ENCODE data around the gene SGCE. TPM values are rescaled to one million over a fixed set of nuclear protein-coding genes. Genes with fewer than 3 reads are reported as not detected.
"Not testable (repeated sequence)": the region's sequence is repeated elsewhere in the genome, so short reads cannot be mapped to it uniquely, and the experiment has no call there.

Gene SGCE, protein sequence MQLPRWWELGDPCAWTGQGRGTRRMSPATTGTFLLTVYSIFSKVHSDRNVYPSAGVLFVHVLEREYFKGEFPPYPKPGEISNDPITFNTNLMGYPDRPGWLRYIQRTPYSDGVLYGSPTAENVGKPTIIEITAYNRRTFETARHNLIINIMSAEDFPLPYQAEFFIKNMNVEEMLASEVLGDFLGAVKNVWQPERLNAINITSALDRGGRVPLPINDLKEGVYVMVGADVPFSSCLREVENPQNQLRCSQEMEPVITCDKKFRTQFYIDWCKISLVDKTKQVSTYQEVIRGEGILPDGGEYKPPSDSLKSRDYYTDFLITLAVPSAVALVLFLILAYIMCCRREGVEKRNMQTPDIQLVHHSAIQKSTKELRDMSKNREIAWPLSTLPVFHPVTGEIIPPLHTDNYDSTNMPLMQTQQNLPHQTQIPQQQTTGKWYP
- total RNA-seq = 64.5 and 77.6 TPM in 2 replicates
- 98.4 and 114 TPM in 2 replicates for polyA plus RNA-seq

GRCh38 chr7:94655848-94656657 is at the start of gene SGCE:
TSS of gene SGCE (minus strand) at chr7:94656133. CDS start at chr7:94656098, 35 bp downstream.
- H3K9me2 ChIP-seq (replicated peaks; ENCODE audit: insufficient read depth) = no peaks in the 10 kb centered on the region
- H2AFZ ChIP-seq = peak within 1 kb of the TSS; percentile 98
- peak within 1 kb of the TSS; percentile 73 for H3K27ac ChIP-seq
- no peaks in the 10 kb centered on the region for H4K20me1 ChIP-seq (ENCODE audit: insufficient read depth, poor library complexity, severe bottlenecking)
- H3K4me2 ChIP-seq = peak within 1 kb of the TSS; percentile 89
- TF ChIP-seq, protein P1, sequence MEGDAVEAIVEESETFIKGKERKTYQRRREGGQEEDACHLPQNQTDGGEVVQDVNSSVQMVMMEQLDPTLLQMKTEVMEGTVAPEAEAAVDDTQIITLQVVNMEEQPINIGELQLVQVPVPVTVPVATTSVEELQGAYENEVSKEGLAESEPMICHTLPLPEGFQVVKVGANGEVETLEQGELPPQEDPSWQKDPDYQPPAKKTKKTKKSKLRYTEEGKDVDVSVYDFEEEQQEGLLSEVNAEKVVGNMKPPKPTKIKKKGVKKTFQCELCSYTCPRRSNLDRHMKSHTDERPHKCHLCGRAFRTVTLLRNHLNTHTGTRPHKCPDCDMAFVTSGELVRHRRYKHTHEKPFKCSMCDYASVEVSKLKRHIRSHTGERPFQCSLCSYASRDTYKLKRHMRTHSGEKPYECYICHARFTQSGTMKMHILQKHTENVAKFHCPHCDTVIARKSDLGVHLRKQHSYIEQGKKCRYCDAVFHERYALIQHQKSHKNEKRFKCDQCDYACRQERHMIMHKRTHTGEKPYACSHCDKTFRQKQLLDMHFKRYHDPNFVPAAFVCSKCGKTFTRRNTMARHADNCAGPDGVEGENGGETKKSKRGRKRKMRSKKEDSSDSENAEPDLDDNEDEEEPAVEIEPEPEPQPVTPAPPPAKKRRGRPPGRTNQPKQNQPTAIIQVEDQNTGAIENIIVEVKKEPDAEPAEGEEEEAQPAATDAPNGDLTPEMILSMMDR (IDR thresholded peaks at IDR 0.05; ENCODE audit: poor library complexity) = peak; percentile 70
- no peak for TF ChIP-seq EZH2phosphoT487 (IDR thresholded peaks at IDR 0.05; ENCODE audit: low read depth, severe bottlenecking, unreplicated experiment)
- H3K4me1 ChIP-seq (ENCODE audit: insufficient read depth) = peaks cover 22% of the 10 kb centered on the region
- peaks cover 63% of the 10 kb centered on the region for H3K79me2 ChIP-seq
- H3K27me3 ChIP-seq = no peaks in the 10 kb centered on the region
- H3K36me3 ChIP-seq (replicated peaks; ENCODE audit: insufficient read depth, low read depth) = no peaks in the 10 kb centered on the region
- peak; percentile 90 for DNase-seq (ENCODE audit: low spot score)
- no peaks in the 10 kb centered on the region for H3K9me3 ChIP-seq (ENCODE audit: low read depth)
- H3K4me3 ChIP-seq = peak within 1 kb of the TSS; percentile 96
- 32% methylated on average over 37 of the region's 63 CpGs for WGBS (ENCODE audit: low lambda C conversion rate, missing lambda C conversion rate)

GRCh38 chr7:94705155-94706021 is 49.5 kb upstream of the SGCE start:
- H4K20me1 ChIP-seq (ENCODE audit: insufficient read depth, poor library complexity, severe bottlenecking); H3K4me2 ChIP-seq; DNase-seq (ENCODE audit: low spot score); H3K79me2 ChIP-seq; H2AFZ ChIP-seq; H3K27me3 ChIP-seq; H3K9me2 ChIP-seq (replicated peaks; ENCODE audit: insufficient read depth); H3K9me3 ChIP-seq (ENCODE audit: low read depth); H3K36me3 ChIP-seq (replicated peaks; ENCODE audit: insufficient read depth, low read depth); H3K4me3 ChIP-seq; H3K27ac ChIP-seq: not testable (repeated sequence)
- peaks cover 16% of the 10 kb centered on the region for H3K4me1 ChIP-seq (ENCODE audit: insufficient read depth)
- over 99% methylated on average over 29 of the region's 39 CpGs for WGBS (ENCODE audit: low lambda C conversion rate, missing lambda C conversion rate)

- Histone ChIP-seq H3K4me2 (no peak overlapping the region), H3K4me1 (ENCODE audit: insufficient read depth) (peaks cover 24% of the 10 kb centered on the region), H2AFZ (no peak overlapping the region), H3K79me2 (no peaks in the 10 kb centered on the region), H3K27ac (peak overlapping the region; percentile 70), H3K9me3 (ENCODE audit: low read depth) (no peaks in the 10 kb centered on the region), H3K27me3 (no peaks in the 10 kb centered on the region), H4K20me1 (ENCODE audit: insufficient read depth, poor library complexity, severe bottlenecking) (no peaks in the 10 kb centered on the region), H3K9me2 (replicated peaks; ENCODE audit: insufficient read depth) (no peaks in the 10 kb centered on the region), H3K36me3 (replicated peaks; ENCODE audit: insufficient read depth, low read depth) (no peaks in the 10 kb centered on the region), H3K4me3 (no peak overlapping the region)
- DNase-seq (ENCODE audit: low spot score) = peak; percentile 17
- 74% methylated on average over 1 of the region's 1 CpG for WGBS (ENCODE audit: low lambda C conversion rate, missing lambda C conversion rate)
- TF ChIP-seq, protein P1 (IDR thresholded peaks at IDR 0.05; ENCODE audit: poor library complexity) = no peak
- TF ChIP-seq EZH2phosphoT487 (IDR thresholded peaks at IDR 0.05; ENCODE audit: low read depth, severe bottlenecking, unreplicated experiment) = no peak
- no peak for TF ChIP-seq EZH2 (IDR thresholded peaks at IDR 0.05; ENCODE audit: borderline replicate concordance)
Measured at GRCh38 chr7:94701555-94701973, 45.6 kb upstream of the SGCE start.

Data from hepatocyte (in vitro differentiated cells).